Measurements from ENCODE around the gene ANKRD13D. TPM values are rescaled to one million over a fixed set of nuclear protein-coding genes. Genes with fewer than 3 reads are reported as not detected.

Gene ANKRD13D
- polyA plus RNA-seq, 1 experiment, result 30.7 TPM

GRCh38 chr11:67301951-67302516, 12.9 kb downstream of the ANKRD13D start:
- no peaks in the 10 kb centered on the region for H3K27me3 ChIP-seq (ENCODE audit: control insufficient read depth, insufficient read depth, low read length)
- ChIA-PET POLR2A (no interaction called here), CTCF (interaction anchor here (0.6 to 2.3 kb wide), 10 partner anchors 8 to 221 kb away, joined by 3 to 6 read pairs (median 3); partner anchors contain the start of gene ANKRD13D)
- peaks cover 31% of the 10 kb centered on the region for H3K36me3 ChIP-seq (ENCODE audit: control insufficient read depth, insufficient read depth, low read length)
- no peak overlapping the region for H3K4me3 ChIP-seq (ENCODE audit: low read depth, low read length)
- no peak for DNase-seq (ENCODE audit: low read depth)
- TF ChIP-seq CTCF (IDR thresholded peaks at IDR 0.05; ENCODE audit: insufficient read depth, low read depth, low read length), result no peak

- no peak for DNase-seq (ENCODE audit: low read depth)
- peaks cover 32% of the 10 kb centered on the region for H3K36me3 ChIP-seq (ENCODE audit: control insufficient read depth, insufficient read depth, low read length)
These were observed 13.5 kb downstream of the ANKRD13D start for GRCh38 chr11:67302571-67303131.

GRCh38 chr11:67303132-67303834, 14.2 kb downstream of the ANKRD13D start, which contains the start of gene SSH3:
Gene SSH3 (plus strand): TSS chr11:67303530. CDS start chr11:67303626, 96 bp downstream.
- Histone ChIP-seq H3K27me3 (ENCODE audit: control insufficient read depth, insufficient read depth, low read length) (no peaks in the 10 kb centered on the region), H3K36me3 (ENCODE audit: control insufficient read depth, insufficient read depth, low read length) (peaks cover 34% of the 10 kb centered on the region), H3K4me3 (ENCODE audit: low read depth, low read length) (peak within 1 kb of the TSS; percentile 72)
- DNase-seq (ENCODE audit: low read depth), result no peak
- CTCF ChIA-PET, result interaction anchor here (0.7 to 2.3 kb wide), 10 partner anchors 14 to 222 kb away, joined by 3 to 9 read pairs (median 4); partner anchors contain the start of gene ANKRD13D
- no peak for TF ChIP-seq CTCF (IDR thresholded peaks at IDR 0.05; ENCODE audit: insufficient read depth, low read depth, low read length)
- POLR2A ChIA-PET, result interaction anchor here (0.7 to 1.4 kb wide), 2 partner anchors 14 kb away, joined by 3 to 4 read pairs; partner anchors contain the start of gene ANKRD13D

More at GRCh38 chr11:67302571-67303131, 13.5 kb downstream of the ANKRD13D start:
- POLR2A ChIA-PET, result interaction anchor here (1.4 kb wide), 1 partner anchor 13 kb away, joined by 4 read pairs; the partner anchor contains the start of gene ANKRD13D
- no peak for TF ChIP-seq CTCF (IDR thresholded peaks at IDR 0.05; ENCODE audit: insufficient read depth, low read depth, low read length)
- CTCF ChIA-PET, result interaction anchor here (0.7 to 2.3 kb wide), 12 partner anchors 8 to 221 kb away, joined by 3 to 9 read pairs (median 4); partner anchors contain the start of gene ANKRD13D
- no peaks in the 10 kb centered on the region for H3K27me3 ChIP-seq (ENCODE audit: control insufficient read depth, insufficient read depth, low read length)
- H3K4me3 ChIP-seq (ENCODE audit: low read depth, low read length), result peak overlapping the region; percentile 72

- Histone ChIP-seq H3K27me3 (ENCODE audit: control insufficient read depth, insufficient read depth, low read length) (no peaks in the 10 kb centered on the region), H3K36me3 (ENCODE audit: control insufficient read depth, insufficient read depth, low read length) (peaks cover 33% of the 10 kb centered on the region), H3K4me3 (ENCODE audit: low read depth, low read length) (peak overlapping the region; percentile 72)
- TF ChIP-seq CTCF (IDR thresholded peaks at IDR 0.05; ENCODE audit: insufficient read depth, low read depth, low read length), result no peak
- ChIA-PET CTCF (interaction anchor here (0.8 to 2.3 kb wide), 10 partner anchors 14 to 223 kb away, joined by 3 to 9 read pairs (median 3); partner anchors contain the start of gene ANKRD13D), POLR2A (interaction anchor here (0.7 to 1.4 kb wide), 2 partner anchors 13 to 15 kb away, joined by 3 to 4 read pairs; partner anchors contain the start of gene ANKRD13D)
- no peak for DNase-seq (ENCODE audit: low read depth)
These were observed 14.8 kb downstream of the ANKRD13D start for GRCh38 chr11:67303835-67304411.
